H1 (cell line): ENCODE data around the gene WBP1L. TPM values are rescaled to one million over a fixed set of nuclear protein-coding genes. Genes with fewer than 3 reads are reported as not detected.

Experiments used
- CTCF ChIA-PET: fragments of 300-600 bp; sonication (Branson Sonifier 250); formaldehyde crosslinking; loops from one replicate; lab custom pipeline; 2021; ENCODE audit not compliant: partially characterized antibody; lab: Charles Lee
- POLR2A ChIA-PET: fragments of 300-600 bp; sonication (Branson Sonifier 250); formaldehyde crosslinking; loops from one replicate; lab custom pipeline; 2021; ENCODE audit warnings: inconsistent platforms; ENCODE audit not compliant: partially characterized antibody; lab: Charles Lee
- DNase-seq, 2 experiments: peaks; one replicate each; pipeline versions ENCODE4 v3.0.0 to v3.0.0-alpha.2; 2010 to 2022; ENCODE audit warnings: low spot score in 2 of 2, low read depth in 1 of 2, mixed read lengths in 1 of 2
- FAIRE-seq: peaks from 2 replicates; lab custom pipeline; 2011; peaks lifted over from hg19 to GRCh38; lab: Jason Lieb, UNC
- H2AFZ ChIP-seq: 2 replicates; pipeline ENCODE4 v1.8.1; 2012; ENCODE audit warnings: low read length, inconsistent platforms
- H2AK5ac ChIP-seq: 2 replicates; pipeline ENCODE4 v1.6.1; 2013; ENCODE audit warnings: low read depth, low read length
- H2BK120ac ChIP-seq: replicated peaks from 2 replicates; pipeline ENCODE3; 2013; ENCODE audit warnings: low read depth, low read length, inconsistent platforms
- H2BK12ac ChIP-seq: 2 replicates; pipeline ENCODE4 v1.6.1; 2013; ENCODE audit warnings: low read depth, low read length
- H2BK15ac ChIP-seq: 2 replicates; pipeline ENCODE4 v1.6.1; 2013; ENCODE audit warnings: low read length
- H2BK20ac ChIP-seq: 2 replicates; pipeline ENCODE4 v1.6.1; 2013; ENCODE audit warnings: low read length
- H2BK5ac ChIP-seq: 2 replicates; pipeline ENCODE4 v1.6.1; 2013; ENCODE audit warnings: low read depth, low read length
- H3K14ac ChIP-seq: 2 replicates; pipeline ENCODE4 v1.6.1; 2013; ENCODE audit warnings: inconsistent platforms; ENCODE audit not compliant: insufficient read length
- H3K18ac ChIP-seq: 2 replicates; pipeline ENCODE4 v1.6.1; 2013; ENCODE audit warnings: low read length; ENCODE audit errors: extremely low read depth
- H3K23ac ChIP-seq: 2 replicates; pipeline ENCODE4 v1.6.1; 2013; ENCODE audit warnings: inconsistent platforms; ENCODE audit not compliant: insufficient read length
- H3K23me2 ChIP-seq: 2 replicates; pipeline ENCODE4 v1.6.1; 2013; ENCODE audit warnings: low read depth, low read length
- H3K27ac ChIP-seq: 2 replicates; pipeline ENCODE4 v1.6.1; 2011; ENCODE audit warnings: low read depth, low read length, inconsistent platforms
- H3K27me3 ChIP-seq, 4 experiments: replicated peaks in 1 of 4; 1 replicate in 1 of 4; 2 replicates in 3 of 4; pipeline versions ENCODE4 v1.6.1 to v1.8.1; 2011 to 2013; ENCODE audit warnings: low read length in 3 of 4, mild to moderate bottlenecking in 3 of 4, inconsistent platforms in 2 of 4, mixed read lengths in 2 of 4, moderate library complexity in 1 of 4; ENCODE audit not compliant: control insufficient read depth in 3 of 4, insufficient read depth in 3 of 4; ENCODE audit errors: extremely low read depth in 1 of 4
- H3K36me3 ChIP-seq, 4 experiments: 2 replicates each; pipeline versions ENCODE4 v1.6.1 to v1.8.1; 2011 to 2013; ENCODE audit warnings: mild to moderate bottlenecking in 4 of 4, low read length in 3 of 4, moderate library complexity in 2 of 4, control low read depth in 1 of 4, inconsistent platforms in 1 of 4; ENCODE audit not compliant: insufficient read depth in 4 of 4, control insufficient read depth in 2 of 4
- H3K4ac ChIP-seq: replicated peaks from 2 replicates; pipeline ENCODE3; 2013; ENCODE audit warnings: low read length, low read depth, mixed read lengths, inconsistent platforms; ENCODE audit not compliant: insufficient read length
- H3K4me1 ChIP-seq, 4 experiments: replicated peaks in 1 of 4; 1 replicate in 1 of 4; 2 replicates in 3 of 4; pipeline versions ENCODE4 v1.6.1 to v1.8.1; 2011 to 2013; ENCODE audit warnings: low read length in 3 of 4, inconsistent platforms in 2 of 4, mixed read lengths in 1 of 4; ENCODE audit not compliant: insufficient read depth in 4 of 4, control insufficient read depth in 3 of 4
- H3K4me2 ChIP-seq, 2 experiments: 2 replicates each; pipeline versions ENCODE4 v1.6.1 to v1.8.1; 2011 to 2013; ENCODE audit warnings: low read depth in 2 of 2, low read length in 2 of 2, control low read depth in 1 of 2, inconsistent platforms in 1 of 2, mild to moderate bottlenecking in 1 of 2; ENCODE audit not compliant: insufficient read depth in 1 of 2
- H3K4me3 ChIP-seq, 4 experiments: fragments of 200-600, 300-600 bp in 1 of 4; sonication (generic), shearing (Covaris generic), sonication (Bioruptor Twin) in 1 of 4; 2 replicates each; pipeline versions ENCODE4 v1.5.1 to v1.8.1; 2011 to 2016; ENCODE audit warnings: low read length in 4 of 4, low read depth in 3 of 4, control low read depth in 2 of 4, inconsistent platforms in 2 of 4, mild to moderate bottlenecking in 2 of 4, mixed read lengths in 1 of 4, moderate library complexity in 1 of 4; ENCODE audit not compliant: insufficient read depth in 2 of 4; ENCODE audit errors: extremely low read depth in 1 of 4
- H3K56ac ChIP-seq: replicated peaks from 2 replicates; pipeline ENCODE3; 2013; ENCODE audit warnings: low read depth, mild to moderate bottlenecking, mixed read lengths, low read length, inconsistent platforms; ENCODE audit not compliant: insufficient read length
- H3K79me1 ChIP-seq: 2 replicates; pipeline ENCODE4 v1.6.1; 2013; ENCODE audit warnings: low read depth, low read length, control low read depth
- H3K79me2 ChIP-seq, 2 experiments: 2 replicates each; pipeline versions ENCODE4 v1.6.1 to v1.8.1; 2012 to 2013; ENCODE audit warnings: low read length in 2 of 2, mild to moderate bottlenecking in 2 of 2, inconsistent platforms in 1 of 2; ENCODE audit not compliant: insufficient read depth in 2 of 2, control insufficient read depth in 1 of 2
- H3K9ac ChIP-seq, 4 experiments: replicated peaks in 1 of 4; 1 replicate in 1 of 4; 2 replicates in 3 of 4; pipeline versions ENCODE4 v1.6.1 to v1.8.1; 2011 to 2013; ENCODE audit warnings: low read depth in 3 of 4, low read length in 3 of 4, control low read depth in 2 of 4, mild to moderate bottlenecking in 2 of 4, moderate library complexity in 2 of 4, inconsistent platforms in 1 of 4; ENCODE audit errors: extremely low read depth in 1 of 4
- H3K9me3 ChIP-seq, 2 experiments: 2 replicates each; pipeline versions ENCODE4 v1.6.1 to v1.8.1; 2012 to 2013; ENCODE audit warnings: mild to moderate bottlenecking in 2 of 2, moderate library complexity in 2 of 2, control low read depth in 1 of 2, inconsistent platforms in 1 of 2, low read depth in 1 of 2, low read length in 1 of 2, mixed read lengths in 1 of 2; ENCODE audit not compliant: insufficient read depth in 2 of 2
- H4K20me1 ChIP-seq, 2 experiments: replicated peaks in 1 of 2; 2 replicates each; pipeline versions ENCODE3 to v1.8.1; 2011 to 2013; ENCODE audit warnings: inconsistent platforms in 2 of 2, low read length in 2 of 2, mild to moderate bottlenecking in 1 of 2; ENCODE audit not compliant: insufficient read depth in 2 of 2, control insufficient read depth in 1 of 2
- H4K5ac ChIP-seq: 2 replicates; pipeline ENCODE4 v1.6.1; 2013; ENCODE audit warnings: low read length, low read depth, mixed read lengths, inconsistent platforms; ENCODE audit not compliant: insufficient read length
- H4K8ac ChIP-seq: 2 replicates; pipeline ENCODE4 v1.8.0; 2013; ENCODE audit warnings: mild to moderate bottlenecking, moderate library complexity, low read length, inconsistent platforms; ENCODE audit not compliant: insufficient read depth; ENCODE audit errors: extremely low read depth
- H4K91ac ChIP-seq: replicated peaks from 2 replicates; pipeline ENCODE3; 2013; ENCODE audit warnings: low read length, mixed read lengths, inconsistent platforms; ENCODE audit not compliant: insufficient read length
- CEBPB ChIP-seq: IDR thresholded peaks from 2 replicates; pipeline ENCODE4 v1.6.1; 2012; ENCODE audit warnings: low read depth, low read length
- GABPA ChIP-seq: IDR thresholded peaks from 2 replicates; pipeline ENCODE4 v1.6.1; 2011; ENCODE audit warnings: mild to moderate bottlenecking, low read length, moderate library complexity, borderline replicate concordance; ENCODE audit not compliant: insufficient read depth
- JUND ChIP-seq: IDR thresholded peaks from 2 replicates; pipeline ENCODE4 v1.6.1; 2011; ENCODE audit warnings: mild to moderate bottlenecking, improper control_type of control experiment, low read length
- KDM4A ChIP-seq: IDR thresholded peaks from one replicate; pipeline ENCODE4 v1.7.1; 2012; ENCODE audit warnings: low read depth, mild to moderate bottlenecking, moderate library complexity, low read length, inconsistent platforms; ENCODE audit not compliant: severe bottlenecking
- RXRA ChIP-seq: IDR thresholded peaks from 2 replicates; pipeline ENCODE4 v1.6.1; 2011; ENCODE audit warnings: low read depth, mild to moderate bottlenecking, low read length, moderate library complexity; ENCODE audit not compliant: insufficient read depth
- SRF ChIP-seq: IDR thresholded peaks from 2 replicates; pipeline ENCODE4 v1.6.1; 2011; ENCODE audit warnings: mild to moderate bottlenecking, low read depth, low read length, moderate library complexity
- WGBS, 2 experiments: shearing (Covaris generic) in 1 of 2; methylation state at CpG; one replicate each; pipeline versions ENCODE4 v1.1.6 to v1.1.7; 2013 to 2015; ENCODE audit warnings: low lambda C conversion rate in 2 of 2, mixed read lengths in 2 of 2, inconsistent platforms in 1 of 2, low coverage in 1 of 2, missing lambda C conversion rate in 1 of 2; ENCODE audit not compliant: insufficient replicate concordance in 2 of 2, insufficient coverage in 1 of 2, insufficient read length in 1 of 2; ENCODE audit errors: extremely low coverage in 1 of 2, missing lambda C conversion rate in 1 of 2; 5-methylcytosine and 5-hydroxymethylcytosine counted together
- polyA plus RNA-seq, 7 experiments: library from polyadenylated mRNA; depleted of rRNA in 3 of 7; stranded (reverse) in 5 of 7; unstranded in 2 of 7; fragments of >200 nt in 5 of 7; fragments of 200-250 nt in 2 of 7; gene quantifications; 1 replicate in 5 of 7; 2 replicates in 1 of 7; 4 replicates in 1 of 7; pipeline versions ENCODE4 v1.2.1 to v1.2.3, GENCODE V29; 2011 to 2013; ENCODE audit warnings: missing spikeins in 2 of 7, mixed read lengths in 2 of 7
- total RNA-seq: library from RNA; stranded (reverse); fragmentation: NEBNext Ultra II Directional; extraction: Animal tissue kit (Norgen Biotek cat#: 25700); gene quantifications from 2 replicates; pipeline ENCODE4 v1.2.1, GENCODE V29; 2021
- TF ChIP-seq, protein P1 (sequence below): IDR thresholded peaks from 2 replicates; pipeline ENCODE4 v1.6.1; 2011; ENCODE audit warnings: low read length, improper control_type of control experiment

WBP1L gene
- total and polyA plus RNA-seq, 2 of the 8 experiments (the other 6 are each of a cell fraction or from before 2014, with no cell fraction given): 26.6 to 29.9 TPM

DNA sequence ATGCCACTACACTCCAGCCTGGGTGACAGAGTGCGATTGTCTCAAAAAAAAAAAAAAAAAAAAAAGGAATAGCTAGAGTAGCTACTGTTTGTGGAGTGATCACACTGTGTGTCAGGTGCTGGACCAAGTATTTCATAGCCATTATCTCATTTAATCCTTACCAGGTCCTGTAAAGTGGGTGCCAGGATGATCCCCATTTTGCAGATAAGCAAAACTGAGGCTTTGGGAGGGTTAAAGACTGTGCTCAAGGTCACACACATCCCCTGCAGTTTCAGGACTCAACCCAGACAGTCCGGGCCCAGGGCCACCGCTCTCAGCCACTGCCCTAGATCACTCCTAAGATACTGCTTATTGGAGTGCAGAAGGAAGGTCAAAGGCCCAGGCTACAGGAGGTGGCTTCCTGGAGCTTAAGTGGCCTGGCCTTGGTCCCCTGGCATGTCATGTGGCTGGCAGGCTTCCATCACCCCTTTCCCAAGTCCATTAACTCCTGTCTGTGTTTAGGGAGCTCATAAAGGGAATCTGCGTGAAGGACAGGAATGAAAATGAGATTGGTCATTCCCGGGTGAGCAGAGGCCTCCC, 12.4 kb upstream of the WBP1L start:
- Histone ChIP-seq H2BK120ac (no peak overlapping the region), H2BK20ac (no peak overlapping the region), H3K18ac (no peak overlapping the region), H2BK15ac (no peak overlapping the region), H2BK12ac (no peak overlapping the region), H3K4me2 (no peak overlapping the region), H3K79me1 (no peaks in the 10 kb centered on the region), H4K5ac (no peak overlapping the region), H3K9ac (no peak overlapping the region), H2AK5ac (no peak overlapping the region), H3K56ac (no peak overlapping the region), H4K20me1 (peaks cover 0 to 3% of the 10 kb centered on the region in 2 experiments), H3K27me3 (no peaks in the 10 kb centered on the region), H3K23me2 (no peaks in the 10 kb centered on the region), H3K4me3 (no peak overlapping the region), H4K8ac (no peak overlapping the region), H3K23ac (no peak overlapping the region), H3K14ac (no peak overlapping the region), H4K91ac (no peak overlapping the region), H3K79me2 (no peaks in the 10 kb centered on the region), H3K36me3 (peaks cover 19 to 69% (median 46%) of the 10 kb centered on the region in 4 experiments), H2BK5ac (no peak overlapping the region), H2AFZ (no peak overlapping the region), H3K4me1 (peaks cover 0 to 3% (median 2%) of the 10 kb centered on the region in 4 experiments; a peak in 3 of 7 replicates), H3K27ac (no peak overlapping the region), H3K9me3 (no peaks in the 10 kb centered on the region), H3K4ac (no peak overlapping the region)
- WGBS, 2 experiments: 89% methylated on average over 5 of the region's 5 CpGs; no CpG with 5 or more reads in 1 of the 2 experiments
- ChIA-PET POLR2A (interaction anchor here (1.1 to 3.6 kb wide), 2 partner anchors 11 to 84 kb away, joined by 3 to 31 read pairs; partner anchors contain the start of gene WBP1L), CTCF (interaction anchor here (0.7 to 2.5 kb wide), 7 partner anchors 21 to 183 kb away, joined by 3 to 11 read pairs (median 4); no protein-coding TSS in a partner anchor)
- TF ChIP-seq CEBPB (no peak), GABPA (no peak), JUND (no peak), RXRA (no peak), KDM4A (no peak), SRF (no peak)
- TF ChIP-seq, protein P1, sequence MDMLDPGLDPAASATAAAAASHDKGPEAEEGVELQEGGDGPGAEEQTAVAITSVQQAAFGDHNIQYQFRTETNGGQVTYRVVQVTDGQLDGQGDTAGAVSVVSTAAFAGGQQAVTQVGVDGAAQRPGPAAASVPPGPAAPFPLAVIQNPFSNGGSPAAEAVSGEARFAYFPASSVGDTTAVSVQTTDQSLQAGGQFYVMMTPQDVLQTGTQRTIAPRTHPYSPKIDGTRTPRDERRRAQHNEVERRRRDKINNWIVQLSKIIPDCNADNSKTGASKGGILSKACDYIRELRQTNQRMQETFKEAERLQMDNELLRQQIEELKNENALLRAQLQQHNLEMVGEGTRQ: no peak
- DNase-seq (no peak), FAIRE-seq (no peak)
